ENCODE data around the gene ATP2B2.

Gene ATP2B2

DNA sequence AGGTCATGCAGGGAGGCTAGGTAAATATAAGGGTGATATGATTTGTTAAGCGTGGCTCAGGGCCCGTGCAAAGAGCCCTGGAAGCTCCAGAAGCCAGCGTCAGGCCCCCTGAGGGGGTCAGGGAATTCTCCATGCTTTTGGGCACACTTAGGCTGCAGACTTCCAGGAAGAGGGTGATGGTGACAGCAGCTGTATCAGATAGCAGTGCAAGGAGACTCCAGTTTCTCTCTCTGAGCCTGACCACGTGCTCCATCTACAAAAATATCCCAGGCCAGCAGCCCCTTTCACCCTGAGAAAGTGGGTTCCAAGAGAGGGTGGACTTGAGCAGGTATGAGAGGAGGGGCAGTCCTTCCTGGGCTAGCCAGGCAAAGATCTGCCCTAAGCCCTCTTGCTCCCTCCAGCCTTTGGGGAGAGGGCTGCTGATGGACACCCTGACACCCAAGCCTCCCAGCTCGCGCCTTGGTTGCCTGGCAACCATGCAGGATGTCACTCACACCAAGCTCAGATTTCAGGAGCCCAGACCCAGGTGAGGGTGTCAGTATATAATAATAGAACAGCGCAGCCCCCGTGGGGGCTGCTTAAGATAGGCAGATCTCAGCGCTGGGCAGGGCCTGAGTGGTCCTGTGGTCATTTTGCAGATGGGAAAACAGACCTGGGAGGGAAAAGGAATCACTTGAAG is 35.8 kb downstream of the ATP2B2 start:
- no peak for DNase-seq (ENCODE audit: low spot score)

DNA sequence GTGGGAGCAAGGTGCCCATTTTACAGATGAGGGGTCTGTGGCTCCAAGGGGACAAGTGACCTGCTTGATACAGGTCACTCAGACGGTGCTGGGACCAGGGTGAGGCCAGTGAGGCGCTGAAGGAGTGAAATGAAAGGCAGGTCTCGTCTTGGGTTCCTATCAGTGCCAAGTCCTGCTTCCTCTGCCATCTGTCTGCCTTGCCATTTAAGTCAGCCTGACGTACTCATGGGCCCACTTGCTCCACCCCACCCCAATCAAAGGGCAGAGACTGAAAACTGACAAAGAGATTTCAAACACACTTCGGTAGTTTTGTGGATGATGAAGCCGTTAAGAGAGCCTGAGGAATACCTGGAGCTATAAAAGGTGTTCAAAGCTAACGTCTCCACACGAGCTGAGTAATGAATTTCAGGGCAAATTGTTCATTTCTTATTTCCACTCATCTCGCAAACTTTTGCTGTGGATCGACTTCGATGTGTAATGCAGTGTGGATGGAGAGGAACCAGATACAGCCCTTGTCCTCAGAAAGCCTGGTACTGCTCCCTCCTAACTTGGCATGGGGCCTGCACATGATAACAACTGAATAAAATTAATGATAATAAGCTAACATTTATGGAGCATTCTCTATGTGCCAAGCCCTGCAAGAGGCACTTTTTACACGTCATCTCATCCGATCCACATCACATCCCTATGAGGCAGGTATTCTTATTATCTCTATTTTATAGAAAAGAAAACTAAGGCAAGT is 36.6 kb downstream of the ATP2B2 start:
- no peak for DNase-seq (ENCODE audit: low spot score)

DNA sequence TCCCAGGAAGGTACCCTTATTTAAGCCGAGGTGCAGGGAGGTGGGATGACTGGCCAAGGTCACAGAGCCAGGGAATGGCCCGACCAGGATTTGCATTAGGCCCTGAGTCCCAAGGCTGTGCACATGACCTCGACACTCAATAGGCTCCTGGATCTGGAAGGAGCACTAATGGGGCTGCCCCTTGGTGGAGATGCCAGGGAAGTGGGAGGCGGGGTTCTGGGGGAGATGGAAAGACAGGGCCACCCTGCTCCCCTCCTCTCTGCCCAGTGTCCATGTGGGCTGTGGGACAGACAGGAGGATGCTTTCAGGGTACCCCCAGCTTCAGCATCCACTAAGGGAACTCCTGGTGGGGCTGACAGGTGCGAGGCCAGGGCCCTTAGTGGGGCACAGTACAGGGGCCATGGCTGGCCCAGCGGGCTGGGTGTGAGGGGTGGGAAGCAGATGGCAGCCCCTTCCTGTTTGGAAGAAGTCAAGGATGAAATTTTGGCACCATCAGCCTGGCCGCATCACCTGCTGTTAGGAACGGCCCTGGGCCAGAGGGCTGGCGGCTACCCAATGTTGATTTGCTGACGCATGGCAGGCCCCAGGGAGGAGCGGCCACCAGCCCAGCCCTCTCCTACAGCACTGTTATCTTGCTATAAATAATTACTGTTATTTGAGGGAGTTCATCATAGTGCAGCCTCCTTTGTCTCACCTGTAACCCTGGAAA is 37.3 kb downstream of the ATP2B2 start:
- no peak for DNase-seq (ENCODE audit: low spot score)

DNA sequence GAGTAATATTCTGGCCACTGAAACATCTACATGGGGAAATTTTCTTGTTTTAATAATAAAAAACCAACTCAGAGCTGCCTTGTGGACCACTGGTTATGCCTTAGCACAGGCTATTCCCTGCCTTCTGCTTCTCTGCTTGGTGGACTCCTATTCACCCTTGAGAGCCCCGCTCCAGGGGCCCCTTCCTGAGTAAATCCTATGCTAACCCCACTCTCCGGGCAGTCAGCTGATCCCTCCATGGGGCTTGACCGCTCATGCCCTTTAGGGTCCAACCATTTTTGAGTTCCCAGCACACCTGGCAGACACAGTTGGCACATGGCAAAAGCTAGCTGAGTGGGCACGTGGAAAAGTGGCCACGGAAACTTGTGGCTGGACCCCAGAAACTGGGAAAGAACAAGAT is 38.2 kb downstream of the ATP2B2 start:
- DNase-seq (ENCODE audit: low spot score), result no peak

DNA sequence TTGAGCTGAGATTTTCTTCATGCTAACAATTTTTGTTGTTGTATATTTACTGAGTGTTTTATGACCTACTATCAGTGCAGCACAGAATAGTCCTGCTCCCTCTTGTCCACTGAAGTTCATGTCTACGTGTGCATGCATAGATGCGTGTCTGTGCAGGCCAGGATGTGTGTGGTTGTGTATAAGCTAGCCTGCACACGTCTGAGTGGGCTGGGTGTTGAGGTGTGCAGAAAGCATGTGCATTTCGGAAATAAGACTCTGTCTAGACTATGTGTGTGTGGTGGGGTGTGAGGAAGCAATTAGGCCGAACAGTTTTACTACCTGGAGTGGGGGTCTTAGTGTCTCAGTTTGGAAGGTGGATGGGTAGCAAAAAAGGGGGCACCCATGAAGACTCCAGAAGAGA is 39.2 kb downstream of the ATP2B2 start:
- no peak for DNase-seq (ENCODE audit: low spot score)

DNA sequence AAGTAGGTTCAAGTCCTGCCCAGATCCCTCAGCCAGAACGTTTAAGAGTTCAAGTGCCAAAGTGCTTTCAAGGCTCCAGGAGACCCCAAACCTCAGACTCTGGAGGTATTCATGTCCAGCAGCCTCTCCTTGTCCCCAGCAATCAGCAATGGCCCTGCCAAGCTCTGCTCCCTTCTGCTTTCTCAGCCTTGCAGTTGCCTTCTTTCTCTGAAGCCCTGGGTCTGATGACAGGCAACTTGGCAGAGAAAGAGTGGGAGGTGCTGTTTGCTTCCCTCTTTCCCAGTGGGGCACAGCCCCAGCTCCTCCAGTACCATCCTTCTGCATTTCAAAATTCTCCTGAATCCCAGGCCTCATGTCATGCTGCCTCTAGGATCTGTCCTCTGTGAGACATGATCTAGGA is 40.2 kb downstream of the ATP2B2 start:
- no peak for DNase-seq (ENCODE audit: low spot score)

DNA sequence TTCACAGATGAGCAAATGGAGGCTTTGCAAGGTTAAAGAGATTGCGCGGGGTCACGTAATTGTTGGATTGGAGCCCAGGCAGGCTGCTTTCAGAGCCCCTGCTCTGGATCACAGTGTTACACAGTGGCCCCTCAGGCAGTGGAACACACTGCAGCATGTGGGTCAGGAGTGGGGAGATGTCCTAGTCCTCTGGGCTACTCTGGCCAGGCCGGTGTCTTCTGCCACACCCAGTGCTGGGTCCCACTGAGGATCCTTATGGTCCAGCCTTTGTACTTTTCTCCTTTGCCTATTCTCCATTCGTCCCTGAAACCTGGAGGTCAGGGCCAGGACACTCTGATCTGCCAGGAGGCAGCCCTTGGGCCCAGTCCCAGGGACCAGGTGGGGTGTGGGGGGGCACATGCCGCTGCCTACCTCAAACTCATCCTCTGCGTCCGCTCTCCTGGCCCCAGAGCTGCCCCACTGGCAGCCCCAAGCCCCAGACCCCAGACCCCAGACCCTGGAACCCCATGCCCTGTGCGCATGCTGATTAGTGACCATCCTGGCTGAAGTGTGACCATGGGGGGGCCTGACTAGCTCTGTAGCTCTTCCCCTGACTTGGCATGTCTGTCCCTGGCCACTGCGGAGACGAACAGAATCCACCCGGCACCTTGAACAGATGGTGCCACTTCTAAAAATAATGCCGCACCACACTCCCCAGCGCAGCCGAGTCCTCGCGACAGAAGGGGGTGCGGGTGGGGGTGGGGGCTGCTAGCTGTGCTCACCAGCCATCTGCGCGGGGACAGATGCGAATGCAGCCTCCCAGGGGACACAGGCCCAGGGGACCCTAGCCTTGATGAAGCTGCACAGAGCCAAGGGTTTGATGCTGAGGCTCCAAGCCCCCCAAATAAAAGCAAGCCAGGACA is 41.6 kb downstream of the ATP2B2 start:
- no peak for DNase-seq (ENCODE audit: low spot score)

DNA sequence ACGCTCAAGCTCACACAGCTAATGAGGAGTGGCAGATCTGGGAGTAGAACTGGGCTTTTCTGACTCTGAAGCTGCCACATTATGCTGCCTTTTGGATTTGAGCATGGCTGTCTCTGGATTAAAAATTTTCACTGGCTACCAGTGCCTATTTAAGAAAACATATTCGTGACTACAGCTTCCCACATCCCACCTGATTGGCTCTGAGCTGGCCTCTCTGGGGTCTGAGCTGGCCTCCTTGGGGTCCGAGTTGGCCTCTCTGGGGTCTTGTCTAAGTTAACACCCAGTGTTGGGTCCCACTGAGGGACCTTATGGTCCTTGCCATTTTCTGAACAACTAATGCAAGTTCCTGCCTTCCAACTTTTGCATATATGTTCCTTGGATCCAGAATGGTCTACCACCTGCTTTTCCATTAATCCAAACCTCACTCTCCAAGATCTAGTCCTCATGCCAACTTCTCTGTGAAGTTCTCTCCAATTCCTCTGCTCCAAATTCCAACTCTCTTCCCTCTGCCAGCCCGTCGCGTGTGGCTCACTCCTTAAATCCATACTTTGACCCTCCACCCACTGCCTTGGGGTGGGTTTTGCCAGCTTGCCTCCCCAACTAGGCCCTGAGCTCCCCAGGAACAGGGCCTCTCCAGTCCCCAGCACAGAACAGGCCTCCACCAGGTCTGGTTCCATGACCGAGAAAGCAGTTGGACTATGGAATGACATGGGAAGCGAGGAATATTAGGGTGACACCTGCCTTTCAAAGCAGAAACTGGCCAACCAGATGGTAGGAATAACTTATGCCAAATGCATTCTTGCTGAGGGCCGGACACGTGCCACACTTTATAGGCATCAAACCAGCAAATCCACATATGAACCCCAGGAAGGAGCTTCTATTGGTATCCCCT is 42.5 kb downstream of the ATP2B2 start:
- no peak for DNase-seq (ENCODE audit: low spot score)

DNA sequence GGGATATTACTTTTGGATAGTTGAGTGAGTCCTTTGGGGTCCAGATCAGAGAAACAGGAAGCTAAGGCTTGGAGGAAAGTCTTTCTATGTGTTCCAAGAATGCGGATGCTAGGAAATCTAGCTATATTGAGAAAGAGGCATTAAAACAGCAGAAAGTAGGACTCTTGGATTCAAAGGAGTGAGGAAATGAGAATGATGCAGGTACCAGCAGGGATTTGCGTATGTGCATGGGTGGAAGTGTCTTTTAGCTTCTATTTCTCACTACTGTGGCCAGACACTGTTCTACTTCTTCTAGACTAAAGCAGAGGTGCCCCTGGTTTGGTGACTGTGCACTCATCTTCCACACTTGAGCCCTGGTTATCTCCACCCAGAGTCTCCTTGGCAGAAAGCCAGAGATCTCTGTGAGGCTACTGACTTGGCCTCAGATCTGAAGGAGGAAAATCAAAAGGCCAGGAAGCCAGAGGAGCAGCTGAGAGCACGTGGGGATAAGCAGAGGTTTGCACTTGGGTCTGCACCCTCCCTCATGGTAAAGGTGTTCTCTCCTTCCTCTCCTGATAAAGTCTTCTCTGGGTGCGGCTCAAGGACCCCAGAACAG is 44.3 kb downstream of the ATP2B2 start:
- no peak for DNase-seq (ENCODE audit: low spot score)

DNA sequence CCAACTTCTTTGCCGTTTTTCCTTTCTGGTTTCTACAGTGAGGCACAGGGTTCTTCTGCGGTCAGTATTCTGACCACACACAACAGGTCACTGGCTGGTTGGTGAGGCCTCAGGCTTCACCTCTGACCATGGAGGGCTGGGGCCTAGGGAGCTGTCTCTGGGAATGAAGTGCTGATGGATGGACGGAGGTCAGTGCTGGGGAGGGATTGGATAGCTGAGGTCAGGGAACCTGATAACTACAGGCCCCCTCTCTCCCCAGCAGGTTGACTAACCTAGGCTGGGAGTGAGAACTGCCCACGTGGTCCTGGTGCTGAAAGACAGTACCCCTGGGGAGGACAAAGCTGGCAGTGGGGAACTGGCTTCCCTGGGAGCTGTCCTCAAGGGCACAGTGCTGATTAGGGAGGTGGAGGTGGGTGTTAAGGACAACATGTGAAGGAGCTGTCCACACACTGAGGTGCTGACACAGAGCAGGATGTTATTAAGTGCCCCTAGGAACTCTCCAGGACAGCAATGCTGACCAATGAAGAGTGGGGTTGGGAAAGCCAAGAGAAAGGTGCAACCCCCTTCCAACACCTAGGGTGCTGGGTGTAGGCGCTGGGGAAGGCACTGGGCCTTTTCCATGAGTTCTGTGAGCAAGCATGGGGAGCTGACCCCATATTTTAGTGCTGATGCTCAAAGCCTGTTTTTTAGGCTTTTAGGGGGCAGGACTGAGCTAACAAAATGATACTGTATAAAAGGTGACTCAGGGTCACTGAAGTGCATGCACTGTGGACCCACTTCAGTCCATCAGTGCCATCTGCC is 45.2 kb downstream of the ATP2B2 start:
- DNase-seq (ENCODE audit: low spot score), result no peak

DNA sequence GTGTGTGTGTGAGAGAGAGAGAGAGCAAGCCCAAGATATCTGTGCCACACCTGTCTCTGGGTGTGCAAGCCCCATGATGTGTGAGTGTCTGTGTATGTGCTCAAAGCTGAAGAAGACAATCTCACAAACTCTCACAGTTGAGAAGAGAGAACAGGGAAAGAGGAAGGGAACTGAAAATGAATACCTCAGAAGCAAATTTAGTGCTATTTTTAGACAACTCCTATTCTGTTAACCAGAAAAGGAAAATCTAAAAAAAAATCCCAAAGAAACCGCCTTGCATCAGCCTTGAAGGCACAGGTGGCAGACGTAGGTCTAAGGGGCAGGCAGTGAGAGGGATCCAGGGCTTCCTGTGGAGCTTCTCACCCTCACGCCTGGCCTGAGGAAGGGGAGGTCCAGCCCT is 47.8 kb downstream of the ATP2B2 start:
- DNase-seq (ENCODE audit: low spot score), result no peak

DNA sequence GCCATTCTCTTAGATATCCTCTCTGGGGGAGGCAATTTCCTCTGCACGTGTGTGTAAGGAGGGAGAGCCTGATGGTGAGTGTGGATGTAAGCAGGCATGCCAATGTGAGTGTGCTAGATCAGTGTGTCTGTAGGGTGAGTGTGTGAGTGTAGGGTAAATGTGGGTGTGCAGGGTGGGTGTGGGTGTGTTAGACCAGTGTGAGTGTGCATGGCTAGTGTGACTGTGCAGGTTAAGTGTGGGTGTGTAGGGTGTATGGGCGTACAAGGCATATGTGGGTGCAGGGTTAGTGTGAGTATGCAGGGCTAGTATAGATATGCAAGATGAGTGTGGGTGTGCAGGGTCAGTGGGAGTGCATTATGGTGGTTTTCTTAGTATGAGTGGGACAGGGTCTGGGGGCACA is 48.4 kb downstream of the ATP2B2 start:
- DNase-seq (ENCODE audit: low spot score), result no peak

DNA sequence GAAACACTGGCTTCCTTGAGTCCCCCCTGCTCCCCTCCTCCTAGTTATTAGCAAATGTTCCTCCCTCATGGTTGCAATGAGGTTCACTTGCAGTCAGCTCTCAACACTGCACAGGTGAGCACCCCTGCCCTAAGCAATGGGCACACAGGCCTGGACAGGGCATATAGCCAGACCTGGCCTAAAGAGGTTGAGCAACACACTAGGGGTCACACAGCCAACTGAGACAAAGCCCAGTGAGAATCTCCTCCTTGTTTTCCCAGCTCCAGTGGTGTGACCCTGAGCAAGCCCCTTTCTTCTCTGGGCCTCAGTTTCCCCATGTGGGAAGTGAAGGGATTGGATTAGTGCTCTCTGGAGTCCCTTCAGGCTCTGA is 49.9 kb downstream of the ATP2B2 start:
- no peak for DNase-seq (ENCODE audit: low spot score)

DNA sequence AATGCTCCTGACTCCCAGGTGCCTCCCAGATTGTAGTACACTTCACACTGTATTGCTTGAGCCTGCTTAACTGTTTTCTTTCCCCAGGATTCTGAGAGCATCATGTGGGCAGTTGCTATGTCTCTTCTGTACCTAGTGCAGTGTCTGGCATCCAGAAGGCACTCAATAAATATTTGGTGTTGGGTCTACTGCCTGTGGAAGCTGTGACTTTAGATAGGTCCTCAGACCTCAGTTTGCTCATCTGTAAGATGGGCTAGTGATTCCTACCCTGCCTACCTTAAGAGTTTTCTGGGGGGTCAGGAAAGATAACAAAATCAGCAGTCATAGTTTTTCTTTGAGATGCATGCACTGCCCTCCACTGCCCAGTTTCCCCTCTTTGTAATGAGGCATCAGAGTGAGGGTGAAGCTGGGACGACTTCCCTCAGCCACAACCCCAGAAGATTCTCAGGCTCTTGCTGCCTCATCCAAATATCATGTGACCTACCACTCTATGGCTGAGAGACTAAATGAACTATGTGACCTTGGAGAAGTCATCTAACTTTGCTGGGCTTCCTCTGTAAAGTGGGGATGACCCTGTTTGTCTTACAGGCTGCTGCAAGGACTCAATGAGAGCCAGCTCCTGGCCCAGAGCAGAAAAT is 50.4 kb downstream of the ATP2B2 start:
- no peak for DNase-seq (ENCODE audit: low spot score)

DNA sequence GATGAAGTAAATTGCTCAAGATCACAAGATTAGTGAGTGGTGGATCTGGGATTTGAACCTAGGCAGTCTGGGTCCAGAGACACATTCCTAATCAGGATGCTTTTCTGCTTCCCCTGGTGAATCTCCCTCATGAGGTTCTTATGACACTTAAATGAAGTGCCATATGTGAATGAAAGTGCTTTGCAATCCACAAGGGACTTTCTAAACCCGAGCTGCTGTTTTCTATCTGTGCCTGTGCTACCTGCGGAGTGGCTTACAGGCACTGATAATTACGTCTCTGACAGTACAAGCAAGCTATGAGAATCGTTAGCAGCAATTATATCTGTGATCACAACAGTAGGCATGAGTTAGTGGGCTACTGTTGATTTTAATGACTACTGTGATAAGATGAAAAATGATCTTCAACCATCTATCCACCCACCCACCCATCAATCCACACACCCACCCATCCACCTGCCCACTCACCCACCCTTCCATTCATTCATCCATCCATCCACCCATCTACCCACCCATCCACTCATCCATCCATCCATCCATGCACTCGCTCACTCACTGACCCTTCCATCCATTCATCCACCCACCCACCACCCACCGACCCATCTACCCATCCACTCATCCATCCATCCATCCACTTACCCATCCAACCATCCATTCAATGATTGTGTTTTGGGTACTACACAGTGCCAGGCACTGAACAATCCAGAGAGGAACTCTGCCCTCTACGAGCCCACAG is 51.8 kb downstream of the ATP2B2 start:
- DNase-seq (ENCODE audit: low spot score), result no peak

DNA sequence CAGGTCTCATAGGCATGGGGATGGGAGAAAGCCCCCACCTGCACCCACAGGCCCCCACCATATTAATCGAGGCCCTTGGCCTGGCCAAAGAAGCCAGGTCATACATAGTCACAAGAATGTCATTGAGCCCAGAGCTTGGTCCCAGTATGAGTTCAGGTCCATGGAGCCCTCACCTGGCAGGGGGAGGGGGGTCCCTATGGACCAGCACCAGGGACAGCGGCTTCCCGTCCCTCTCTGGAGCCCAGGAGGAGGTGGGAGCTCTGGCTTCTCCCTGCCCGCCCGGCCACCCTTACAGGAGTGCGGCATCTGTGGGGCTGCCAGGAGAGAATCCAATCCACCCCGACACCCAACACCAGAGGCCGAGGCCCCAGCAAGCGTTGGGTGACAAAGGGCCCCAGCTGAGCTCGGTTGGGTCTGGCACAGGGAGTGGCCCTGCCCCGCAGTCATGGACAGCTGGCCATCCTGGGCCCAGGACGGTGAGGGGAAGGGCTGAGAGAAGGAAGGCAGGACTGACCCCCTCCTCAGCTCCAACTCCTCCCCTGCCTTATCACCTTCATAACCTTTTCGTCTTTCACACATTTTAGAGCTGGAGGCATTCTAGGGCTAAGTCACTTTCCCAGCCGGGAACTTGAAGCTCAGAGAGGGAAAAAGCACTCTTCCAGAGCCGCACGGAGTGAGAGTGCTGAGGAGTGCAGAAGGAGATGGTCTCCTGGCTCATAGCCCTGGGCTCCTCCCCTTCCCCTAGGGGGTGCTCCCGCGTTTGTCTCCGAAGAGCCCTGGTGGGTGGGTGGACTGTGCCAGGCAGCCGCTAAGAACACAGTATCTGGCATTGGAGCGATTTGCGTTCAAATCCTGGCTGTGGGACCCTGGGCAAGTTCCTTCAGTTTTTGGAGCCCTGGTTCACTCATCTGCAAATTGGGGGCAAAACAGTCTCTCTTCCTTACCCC is 54.6 kb downstream of the ATP2B2 start:
- DNase-seq (ENCODE audit: low spot score), result no peak

DNA sequence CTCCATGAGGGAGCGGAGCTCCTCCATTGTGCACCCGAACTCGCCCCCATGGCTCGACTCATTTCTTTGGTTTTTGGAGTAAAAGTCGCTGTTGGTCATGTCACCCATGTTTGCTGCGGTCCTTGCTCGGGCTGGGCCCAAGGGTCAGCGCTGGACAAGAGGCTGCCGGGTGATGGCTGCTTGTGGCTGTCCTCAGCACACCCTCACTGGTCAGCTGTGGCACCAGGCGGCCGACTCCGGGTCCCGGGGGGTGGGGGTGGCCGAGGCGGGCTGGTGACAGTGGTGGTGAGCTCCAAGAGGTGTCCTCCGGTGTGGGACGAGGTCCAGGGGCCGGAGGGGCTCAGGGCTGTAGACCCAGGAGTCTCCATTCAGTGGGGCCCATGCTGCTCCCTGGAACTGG is 56.0 kb downstream of the ATP2B2 start:
- DNase-seq (ENCODE audit: low spot score), result no peak

DNA sequence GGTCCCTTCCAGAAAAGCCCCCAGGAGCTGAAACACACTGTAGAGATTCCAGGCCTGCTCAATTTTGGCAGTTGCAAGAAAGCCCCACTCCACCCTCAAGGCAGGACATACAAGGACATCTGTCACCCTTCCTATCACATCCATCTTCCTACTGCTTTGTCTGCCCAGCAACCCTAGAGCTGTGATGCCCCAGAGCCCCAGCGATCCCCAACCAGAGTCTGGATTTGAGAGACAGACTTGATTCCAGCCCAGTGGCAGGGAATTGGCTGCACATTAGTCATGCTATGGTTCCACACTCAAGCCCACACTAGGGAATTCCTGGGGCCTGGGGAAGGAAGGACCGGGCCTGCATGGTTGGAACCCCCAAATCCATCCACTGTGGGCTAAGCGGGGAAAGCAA is 56.8 kb downstream of the ATP2B2 start:
- DNase-seq (ENCODE audit: low spot score), result no peak

Measured in pons (tissue), 1 donor.